Stimulated activated CD4-positive, alpha-beta T cell treated with anti-CD3 and anti-CD28 coated beads, Interleukin-15, amount 100 ng/mL, for 48 hours (primary cell): ENCODE results near the gene GAREM1.

Experiments used
- DNase-seq, 2 donors: peaks; one replicate each; pipeline ENCODE4 v3.0.0-alpha.2; 2020; ENCODE audit warnings: low read depth in 2 of 2

GAREM1 gene

GRCh38 chr18:32328379-32328778 lies 142.3 kb downstream of the GAREM1 start:
- no peak for DNase-seq

- DNase-seq: no peak
Observed at GRCh38 chr18:32326450-32327308, 144.0 kb downstream of the GAREM1 start.

- DNase-seq: no peak
Observed at GRCh38 chr18:32324181-32324580, 146.5 kb downstream of the GAREM1 start.

DNA sequence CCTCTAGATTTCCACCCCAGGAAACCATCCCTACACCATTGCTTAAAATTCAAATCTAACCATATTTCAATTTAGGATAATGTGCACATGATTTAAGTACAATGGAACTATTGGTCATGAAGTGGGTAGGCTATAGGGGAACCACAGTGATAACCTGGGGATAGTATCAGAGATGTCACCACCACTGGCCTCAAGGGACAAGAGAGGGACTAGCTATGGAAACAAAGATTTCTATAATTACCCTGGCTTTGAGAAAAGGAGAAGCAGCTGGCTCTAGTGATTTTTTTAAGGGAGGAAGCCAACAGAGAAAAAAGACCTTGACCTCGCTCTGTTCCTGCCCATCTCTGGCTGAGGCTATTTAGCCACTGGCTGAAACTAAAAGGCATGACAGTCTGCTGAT lies 148.9 kb downstream of the GAREM1 start:
- no peak for DNase-seq

DNA sequence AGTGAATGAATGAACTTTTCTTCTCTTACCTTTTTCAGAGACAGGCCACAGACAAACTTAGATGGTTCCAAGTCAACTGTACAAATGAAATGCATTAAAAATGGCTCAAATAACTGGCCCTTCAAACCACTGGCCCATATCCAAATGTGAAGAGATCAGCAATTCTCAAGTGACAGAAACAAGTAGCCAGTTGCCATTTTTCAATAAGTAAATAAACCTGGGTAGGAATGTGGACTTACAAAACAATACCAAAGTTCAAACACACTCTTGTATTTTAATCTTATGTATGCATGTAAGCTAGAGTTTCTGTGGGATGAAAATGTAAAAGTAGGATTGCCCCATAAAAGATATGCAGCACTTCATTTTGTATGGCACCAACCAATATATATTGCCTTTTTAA lies 151.6 kb downstream of the GAREM1 start:
- no peak for DNase-seq

DNA sequence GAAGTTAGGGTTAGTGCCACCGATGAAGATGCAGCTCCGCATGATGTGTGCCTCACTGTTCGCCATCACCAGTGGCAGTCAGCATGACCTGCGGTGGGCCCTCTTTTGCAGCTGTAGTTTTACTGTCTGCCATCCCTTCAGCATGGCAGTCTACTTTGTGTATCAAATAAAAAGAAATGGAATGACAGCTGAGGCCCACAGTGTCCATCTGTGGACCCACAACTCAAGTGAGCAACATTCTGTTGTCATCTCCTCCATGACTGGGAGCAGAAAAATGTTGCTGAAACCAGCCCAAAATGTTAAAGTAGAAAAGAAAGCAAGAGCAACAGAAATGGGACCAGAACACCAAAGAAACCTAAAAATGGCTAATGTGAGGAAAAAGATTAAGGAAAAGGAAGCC lies 152.1 kb downstream of the GAREM1 start:
- DNase-seq: no peak

GRCh38 chr18:32317651-32318050 lies 153.0 kb downstream of the GAREM1 start:
- no peak for DNase-seq

GRCh38 chr18:32315881-32316280 lies 154.8 kb downstream of the GAREM1 start:
- no peak for DNase-seq

GRCh38 chr18:32310774-32311173 lies 159.9 kb downstream of the GAREM1 start:
- DNase-seq: no peak

- no peak for DNase-seq
Observed at GRCh38 chr18:32310101-32310500, 160.6 kb downstream of the GAREM1 start.

GRCh38 chr18:32308493-32309120 lies 162.1 kb downstream of the GAREM1 start:
- no peak for DNase-seq

GRCh38 chr18:32303400-32303799 lies 167.3 kb downstream of the GAREM1 start:
- no peak for DNase-seq

DNA sequence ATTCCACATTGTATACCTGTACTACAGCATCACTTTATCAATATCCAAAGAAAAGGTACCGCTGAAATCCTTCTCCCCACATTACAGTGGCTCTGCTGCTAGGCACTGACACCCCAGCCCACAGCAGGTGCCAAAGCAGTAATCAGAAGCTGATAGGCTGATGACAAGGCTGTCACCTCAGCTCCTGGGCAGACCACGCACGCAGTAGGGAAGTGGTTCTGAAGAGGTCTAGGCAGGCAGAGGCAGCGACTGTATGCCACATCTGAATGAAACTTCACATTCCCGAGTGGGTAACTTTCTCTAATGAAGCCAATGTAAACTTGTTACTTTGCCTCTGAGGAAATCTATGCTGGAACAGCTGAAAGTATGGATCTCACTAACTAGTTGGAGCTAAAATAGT lies 167.9 kb downstream of the GAREM1 start:
- no peak for DNase-seq

DNA sequence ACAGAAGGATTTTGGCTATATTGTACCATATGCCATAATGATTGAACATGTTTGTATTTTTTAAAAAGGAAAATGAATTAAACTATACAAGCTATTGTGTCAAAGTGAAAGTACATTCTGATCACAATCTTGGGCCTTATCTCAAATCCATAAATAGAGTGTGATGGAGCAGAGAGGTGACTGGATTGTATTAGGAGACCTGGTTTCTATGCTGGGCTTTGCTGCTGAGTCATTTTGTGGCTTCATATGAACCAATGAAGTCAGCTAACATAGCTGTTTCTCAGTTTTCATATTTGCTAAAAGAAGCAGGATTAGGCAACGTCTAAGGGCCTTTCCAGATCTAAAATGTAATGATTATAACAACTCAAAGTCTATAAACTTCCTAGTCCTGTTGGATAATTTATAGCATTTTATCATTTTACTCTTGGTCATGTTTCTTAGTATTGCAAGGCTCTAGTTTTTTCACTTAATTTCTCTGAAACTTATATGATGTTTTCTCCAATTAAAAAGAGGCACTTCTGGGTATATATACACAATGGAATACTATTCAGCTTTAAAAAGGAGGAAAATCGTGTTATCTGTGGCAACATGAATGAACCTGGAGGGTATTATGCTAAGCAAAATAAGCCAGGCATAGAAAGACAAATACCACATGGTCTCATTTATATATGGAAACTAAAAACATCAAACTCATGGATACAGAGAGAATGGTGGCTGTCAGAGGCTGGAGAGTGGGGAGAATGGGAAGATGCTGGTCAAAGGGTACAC lies 168.5 kb downstream of the GAREM1 start:
- DNase-seq: no peak

DNA sequence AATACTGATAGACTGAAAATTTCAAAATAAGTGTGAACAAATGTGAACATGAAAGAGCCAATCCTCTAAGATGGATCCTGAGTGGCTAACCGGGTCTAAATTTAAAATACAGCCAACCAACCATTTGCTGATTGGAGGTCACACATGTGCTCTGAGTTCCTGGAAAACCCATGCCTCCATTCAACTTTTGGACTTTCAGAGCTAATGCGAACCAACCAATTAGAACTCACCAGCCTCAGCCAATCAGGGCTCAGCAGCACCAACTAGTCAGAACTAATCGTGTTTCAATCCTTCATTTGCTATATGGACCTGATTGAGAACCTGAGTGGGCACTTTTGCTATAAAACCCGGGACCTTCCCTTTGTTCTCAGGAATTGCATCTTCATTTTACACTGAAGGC lies 169.3 kb downstream of the GAREM1 start:
- no peak for DNase-seq

DNA sequence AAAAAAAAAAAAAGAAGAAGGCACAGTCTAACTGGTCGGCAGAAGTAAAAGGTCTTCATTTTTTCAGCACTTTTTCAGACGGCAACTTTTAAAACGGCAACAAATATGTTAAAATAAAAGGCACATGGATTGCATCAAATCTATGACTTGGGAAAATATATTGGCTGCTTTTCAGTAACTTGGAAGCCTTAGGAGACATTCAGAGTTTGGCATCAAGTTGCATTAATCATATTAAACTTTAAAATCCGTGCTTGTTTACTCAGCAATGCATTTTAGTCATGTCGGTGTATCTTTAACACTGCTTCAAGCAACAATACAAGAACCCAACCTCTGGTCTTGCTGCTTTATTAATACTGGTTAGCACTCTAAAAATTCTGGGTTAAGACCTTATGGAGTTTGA lies 169.8 kb downstream of the GAREM1 start:
- no peak for DNase-seq

DNA sequence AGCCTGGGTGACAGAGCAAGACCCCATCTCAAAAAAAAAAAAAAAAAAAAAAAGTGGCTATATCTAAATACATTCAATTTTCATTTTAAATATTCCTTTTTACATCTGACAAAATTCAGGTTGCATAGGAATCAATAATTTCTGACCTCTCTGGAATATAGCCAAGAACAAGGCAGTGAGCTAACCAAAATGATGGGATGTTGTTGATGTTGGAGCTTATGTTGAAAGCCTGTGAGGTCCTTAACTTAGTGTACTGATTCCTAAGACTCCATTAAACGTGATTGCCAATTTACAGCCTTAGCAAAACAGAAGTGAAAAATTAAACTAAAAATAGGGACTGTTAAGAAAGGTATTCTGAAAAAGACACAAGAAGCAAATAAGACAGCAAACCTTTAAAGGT lies 171.2 kb downstream of the GAREM1 start:
- no peak for DNase-seq

DNA sequence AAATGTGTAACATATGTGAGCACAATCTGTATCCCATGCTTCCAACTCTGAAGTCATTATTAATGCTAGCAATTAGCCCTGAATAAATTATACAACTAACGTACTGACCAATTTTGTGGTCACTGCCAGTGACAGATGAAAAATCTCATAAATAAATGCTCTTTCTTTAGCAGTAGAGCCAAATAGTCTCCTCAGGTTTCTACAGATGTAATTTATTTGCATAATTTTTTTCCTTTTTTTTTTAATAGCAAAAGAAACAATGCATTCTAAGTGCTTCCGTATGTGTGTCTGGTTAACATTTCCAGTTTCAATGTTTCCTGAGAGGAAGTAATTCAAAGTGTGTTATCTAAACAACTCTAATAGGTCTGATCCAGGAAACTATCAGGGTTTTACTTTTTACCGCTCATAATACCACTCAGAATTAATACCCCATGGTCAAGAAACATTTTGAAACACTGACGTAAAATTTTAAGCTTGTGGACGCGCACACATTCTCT lies 172.5 kb downstream of the GAREM1 start:
- no peak for DNase-seq

DNA sequence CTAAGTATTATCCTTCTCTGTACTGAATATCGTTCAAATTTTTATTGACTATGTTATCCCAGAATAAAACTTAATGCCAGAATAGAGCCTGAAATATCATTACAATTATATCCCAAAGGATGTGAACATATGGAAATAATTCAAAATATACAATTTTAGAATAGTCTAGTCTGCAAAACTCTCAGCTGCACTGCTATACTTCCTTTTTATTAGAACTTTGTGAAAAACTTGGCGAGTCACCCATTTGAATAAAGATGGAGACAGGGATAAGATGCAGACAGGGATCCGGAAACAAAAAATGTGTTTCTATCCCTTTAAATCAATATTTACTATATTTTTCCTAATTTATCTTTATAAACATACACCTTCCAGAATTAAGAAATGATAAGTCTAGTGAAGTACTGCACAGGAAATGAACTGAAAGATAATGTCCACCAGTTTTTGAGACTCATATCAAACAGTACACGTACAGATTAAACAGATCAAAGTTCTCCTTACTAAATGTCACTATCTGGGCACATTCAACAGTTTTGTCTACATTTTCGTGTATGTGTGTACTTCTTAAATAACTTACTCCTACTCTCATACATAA lies 173.0 kb downstream of the GAREM1 start:
- no peak for DNase-seq

DNA sequence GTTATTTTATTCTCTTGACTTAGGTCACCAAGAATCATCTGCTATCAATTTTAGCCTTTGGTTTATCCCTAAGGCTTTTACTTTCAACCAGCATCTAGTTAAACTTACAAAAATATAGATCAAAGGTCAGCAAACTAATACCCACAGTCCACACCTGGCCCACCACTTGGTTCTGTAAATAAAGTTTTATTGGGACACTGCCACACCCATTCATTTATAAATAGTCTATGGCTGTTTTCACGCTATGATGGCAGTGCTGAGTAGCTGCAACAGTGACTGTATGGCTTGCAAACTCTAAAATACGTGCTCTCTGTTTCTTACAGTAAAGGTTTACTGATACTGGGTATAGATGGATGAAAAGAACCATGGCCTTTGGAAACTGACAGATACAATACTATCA lies 173.8 kb downstream of the GAREM1 start:
- DNase-seq: no peak

DNA sequence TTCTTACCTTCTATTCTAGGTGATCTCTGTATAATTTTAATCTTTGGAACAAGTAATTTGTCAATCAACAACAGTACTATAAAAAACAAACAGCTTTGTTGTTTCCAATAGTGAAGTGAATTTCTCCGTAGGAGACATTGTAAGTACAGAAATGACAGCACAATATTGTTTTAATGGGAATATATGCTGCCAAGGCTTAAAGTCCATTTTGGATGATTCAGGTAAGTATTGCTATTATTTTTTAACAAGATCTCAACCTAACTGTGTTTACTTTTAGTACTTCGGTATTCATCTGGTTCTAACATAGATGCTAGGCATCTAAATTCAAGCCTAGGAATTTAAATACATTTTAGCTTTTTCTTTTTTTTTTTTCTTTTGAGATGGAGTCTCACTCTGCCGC lies 175.1 kb downstream of the GAREM1 start:
- no peak for DNase-seq

DNA sequence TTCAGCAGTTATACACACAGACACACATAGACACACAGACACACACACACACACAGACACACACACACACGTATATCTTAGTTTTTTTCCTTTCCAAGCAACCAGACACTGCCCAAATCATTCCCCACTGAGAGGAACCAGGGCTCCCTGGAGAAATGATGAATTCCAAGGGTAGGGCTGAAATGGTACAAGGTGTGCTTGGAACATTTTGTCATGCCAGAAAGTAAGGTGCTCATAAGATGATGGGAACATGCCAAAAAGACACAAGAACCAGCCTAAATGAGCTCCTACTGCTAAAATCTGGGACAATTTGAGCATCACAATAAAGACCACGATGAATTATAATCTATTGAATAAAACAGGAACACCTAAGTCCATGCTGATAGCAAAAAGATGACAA lies 177.6 kb downstream of the GAREM1 start:
- DNase-seq: no peak
